ENCODE measurements around the gene RTN4. TPM values are rescaled to one million over a fixed set of nuclear protein-coding genes. Genes with fewer than 3 reads are reported as not detected.
"Not testable (repeated sequence)": the region's sequence is repeated elsewhere in the genome, so short reads cannot be mapped to it uniquely, and the experiment has no call there.

RTN4 gene
- total RNA-seq, 2 experiments from 2014 or later, result 84.9 to 85.7 TPM

DNA sequence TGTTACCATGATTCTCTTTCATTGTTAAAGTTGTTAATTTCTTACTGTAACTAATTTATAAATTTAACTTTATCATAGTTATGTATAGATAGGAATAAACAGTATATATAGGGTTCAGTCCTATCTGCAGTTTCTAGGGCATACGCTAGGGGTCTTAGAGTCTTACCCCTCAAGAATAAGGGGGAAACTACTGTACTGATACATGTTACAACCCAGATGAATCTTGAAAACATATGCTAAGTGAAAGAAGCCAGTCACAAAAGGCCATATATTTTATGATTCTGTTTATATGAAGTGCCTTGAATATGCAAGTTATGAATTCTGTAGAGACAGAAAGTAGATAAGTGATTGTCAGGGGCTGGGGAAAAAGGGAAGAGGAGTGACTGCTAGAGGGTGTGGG lies 52.4 kb downstream of the RTN4 start:
- Histone ChIP-seq H3K4me1 (ENCODE audit: insufficient read depth, low read length) (peaks cover 2% of the 10 kb centered on the region), H3K9me3 (ENCODE audit: control insufficient read depth in 1 of 2, insufficient read depth in 1 of 2, low read length in 2 of 2) (no peaks in the 10 kb centered on the region), H3K27ac (ENCODE audit: low read depth in 1 of 2, low read length in 2 of 2) (no peak overlapping the region), H3K27me3 (ENCODE audit: control insufficient read depth in 1 of 2, insufficient read depth in 2 of 2, low read length in 2 of 2) (no peaks in the 10 kb centered on the region), H3K36me3 (ENCODE audit: insufficient read depth, low read length) (no peaks in the 10 kb centered on the region), H3K4me3 (ENCODE audit: low read length) (no peak overlapping the region)
- ATAC-seq (ENCODE audit: poor library complexity) (no peak), DNase-seq (no peak)
- Mint-ChIP-seq H3K36me3 (ENCODE audit: low read depth) (peaks cover 10% of the 10 kb centered on the region), H3K9me3 (no peaks in the 10 kb centered on the region), H3K4me1 (ENCODE audit: low read depth) (peaks cover 83% of the 10 kb centered on the region), H3K27ac (no peak overlapping the region), H3K27me3 (no peaks in the 10 kb centered on the region), H3K4me3 (peak overlapping the region; percentile 47)
- CTCF ChIA-PET, result no interaction called here
- POLR2A ChIA-PET, result no interaction called here
- intact Hi-C loops (cut with DNase I, micrococcal nuclease), result no loop called here
- TF ChIP-seq, protein P1, sequence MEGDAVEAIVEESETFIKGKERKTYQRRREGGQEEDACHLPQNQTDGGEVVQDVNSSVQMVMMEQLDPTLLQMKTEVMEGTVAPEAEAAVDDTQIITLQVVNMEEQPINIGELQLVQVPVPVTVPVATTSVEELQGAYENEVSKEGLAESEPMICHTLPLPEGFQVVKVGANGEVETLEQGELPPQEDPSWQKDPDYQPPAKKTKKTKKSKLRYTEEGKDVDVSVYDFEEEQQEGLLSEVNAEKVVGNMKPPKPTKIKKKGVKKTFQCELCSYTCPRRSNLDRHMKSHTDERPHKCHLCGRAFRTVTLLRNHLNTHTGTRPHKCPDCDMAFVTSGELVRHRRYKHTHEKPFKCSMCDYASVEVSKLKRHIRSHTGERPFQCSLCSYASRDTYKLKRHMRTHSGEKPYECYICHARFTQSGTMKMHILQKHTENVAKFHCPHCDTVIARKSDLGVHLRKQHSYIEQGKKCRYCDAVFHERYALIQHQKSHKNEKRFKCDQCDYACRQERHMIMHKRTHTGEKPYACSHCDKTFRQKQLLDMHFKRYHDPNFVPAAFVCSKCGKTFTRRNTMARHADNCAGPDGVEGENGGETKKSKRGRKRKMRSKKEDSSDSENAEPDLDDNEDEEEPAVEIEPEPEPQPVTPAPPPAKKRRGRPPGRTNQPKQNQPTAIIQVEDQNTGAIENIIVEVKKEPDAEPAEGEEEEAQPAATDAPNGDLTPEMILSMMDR (IDR thresholded peaks at IDR 0.05), result no peak

DNA sequence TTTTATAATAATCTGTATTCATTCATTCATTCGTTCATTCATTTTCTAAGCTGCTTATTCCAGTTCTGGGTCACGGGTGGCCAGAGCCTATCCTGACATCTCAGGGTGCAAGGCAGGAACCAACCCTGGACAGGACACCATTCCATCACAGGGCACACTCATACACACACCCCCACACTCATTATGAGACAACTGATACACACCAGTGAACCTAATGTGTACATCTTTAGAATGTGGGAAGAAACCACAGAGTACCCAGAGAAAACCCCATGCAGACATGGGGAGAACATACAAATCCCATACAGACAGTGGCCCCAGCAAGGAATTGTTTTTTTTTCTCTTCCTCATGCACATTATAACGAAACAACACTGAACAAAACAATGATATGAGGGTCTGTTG lies 54.7 kb downstream of the RTN4 start:
- Histone ChIP-seq H3K36me3 (ENCODE audit: insufficient read depth, low read length) (no peaks in the 10 kb centered on the region), H3K4me1 (ENCODE audit: insufficient read depth, low read length) (peaks cover 2% of the 10 kb centered on the region), H3K27ac (ENCODE audit: low read depth in 1 of 2, low read length in 2 of 2) (no peak overlapping the region), H3K4me3 (ENCODE audit: low read length) (no peak overlapping the region), H3K27me3 (ENCODE audit: control insufficient read depth in 1 of 2, insufficient read depth in 2 of 2, low read length in 2 of 2) (no peaks in the 10 kb centered on the region), H3K9me3 (ENCODE audit: control insufficient read depth in 1 of 2, insufficient read depth in 1 of 2, low read length in 2 of 2) (no peaks in the 10 kb centered on the region)
- TF ChIP-seq, protein P1 (IDR thresholded peaks at IDR 0.05), result no peak
- H3K27ac Mint-ChIP-seq, result no peak overlapping the region
- intact Hi-C loops (cut with DNase I, micrococcal nuclease), result no loop called here
- POLR2A ChIA-PET, result interaction anchor here (2.2 kb wide), 1 partner anchor 11 kb away, joined by 5 read pairs; no protein-coding TSS in a partner anchor
- ATAC-seq (ENCODE audit: poor library complexity) (no peak), DNase-seq (no peak)
- CTCF ChIA-PET, result interaction anchor here (1.0 kb wide), 1 partner anchor 16 kb away, joined by 3 read pairs; no protein-coding TSS in a partner anchor
- H3K36me3 Mint-ChIP-seq (ENCODE audit: low read depth), result peaks cover 10% of the 10 kb centered on the region
- peaks cover 82% of the 10 kb centered on the region for H3K4me1 Mint-ChIP-seq (ENCODE audit: low read depth)
- H3K27me3 Mint-ChIP-seq, result no peaks in the 10 kb centered on the region
- H3K4me3 Mint-ChIP-seq, result no peak overlapping the region
- no peaks in the 10 kb centered on the region for H3K9me3 Mint-ChIP-seq

- ATAC-seq (ENCODE audit: poor library complexity); H3K27me3 ChIP-seq (ENCODE audit: control insufficient read depth in 1 of 2, insufficient read depth in 2 of 2, low read length in 2 of 2); H3K4me3 ChIP-seq (ENCODE audit: low read length); DNase-seq; H3K4me1 ChIP-seq (ENCODE audit: insufficient read depth, low read length); H3K9me3 Mint-ChIP-seq; H3K4me3 Mint-ChIP-seq; intact Hi-C loops (cut with DNase I, micrococcal nuclease); H3K27ac ChIP-seq (ENCODE audit: low read depth in 1 of 2, low read length in 2 of 2); H3K9me3 ChIP-seq (ENCODE audit: control insufficient read depth in 1 of 2, insufficient read depth in 1 of 2, low read length in 2 of 2); CTCF ChIA-PET; H3K27me3 Mint-ChIP-seq; H3K27ac Mint-ChIP-seq: not testable (repeated sequence)
- Mint-ChIP-seq H3K36me3 (ENCODE audit: low read depth) (peaks cover 33% of the 10 kb centered on the region), H3K4me1 (ENCODE audit: low read depth) (peaks cover 68% of the 10 kb centered on the region)
- H3K36me3 ChIP-seq (ENCODE audit: insufficient read depth, low read length), result peaks cover 18% of the 10 kb centered on the region
- POLR2A ChIA-PET, result interaction anchor here (0.6 kb wide), 1 partner anchor 18 kb away, joined by 6 read pairs; no protein-coding TSS in a partner anchor
Observed at GRCh38 chr2:54990694-54991093, 59.6 kb downstream of the RTN4 start.

- Histone ChIP-seq H3K27ac (ENCODE audit: low read depth in 1 of 2, low read length in 2 of 2) (no peak overlapping the region), H3K4me1 (ENCODE audit: insufficient read depth, low read length) (peaks cover 2% of the 10 kb centered on the region), H3K36me3 (ENCODE audit: insufficient read depth, low read length) (peaks cover 22% of the 10 kb centered on the region), H3K4me3 (ENCODE audit: low read length) (no peak overlapping the region), H3K27me3 (ENCODE audit: control insufficient read depth in 1 of 2, insufficient read depth in 2 of 2, low read length in 2 of 2) (no peaks in the 10 kb centered on the region), H3K9me3 (ENCODE audit: control insufficient read depth in 1 of 2, insufficient read depth in 1 of 2, low read length in 2 of 2) (no peaks in the 10 kb centered on the region)
- no peak for DNase-seq
- intact Hi-C loops (cut with DNase I, micrococcal nuclease), result no loop called here
- TF ChIP-seq, protein P1 (IDR thresholded peaks at IDR 0.05), result no peak
- Mint-ChIP-seq H3K27ac (no peak overlapping the region), H3K36me3 (ENCODE audit: low read depth) (peaks cover 48% of the 10 kb centered on the region), H3K4me1 (ENCODE audit: low read depth) (peaks cover 68% of the 10 kb centered on the region), H3K9me3 (no peaks in the 10 kb centered on the region), H3K27me3 (no peaks in the 10 kb centered on the region), H3K4me3 (no peak overlapping the region)
- POLR2A ChIA-PET, result no interaction called here
- CTCF ChIA-PET, result no interaction called here
- no peak for ATAC-seq (ENCODE audit: poor library complexity)
Observed at GRCh38 chr2:54988612-54989011, 61.6 kb downstream of the RTN4 start.
